PFSK-1 (cell line): ENCODE measurements around the gene SAPCD2.

ENCODE experiments used
- POLR2AphosphoS5 ChIP-seq: IDR thresholded peaks from 2 replicates; pipeline ENCODE4 v1.6.1; 2012; ENCODE audit warnings: low read depth, mild to moderate bottlenecking, control low read depth, low read length, moderate library complexity
- SIN3A ChIP-seq: IDR thresholded peaks from 2 replicates; pipeline ENCODE4 v1.6.1; 2012; ENCODE audit warnings: mild to moderate bottlenecking, low read length, moderate library complexity, borderline replicate concordance; ENCODE audit not compliant: insufficient read depth
- TF ChIP-seq, protein P1 (sequence below), 2 experiments: IDR thresholded peaks; 2 replicates each; pipeline versions ENCODE4 v1.6.1 to v1.8.0; 2011 to 2012; ENCODE audit warnings: low read depth in 2 of 2, low read length in 2 of 2, control low read depth in 1 of 2, inconsistent platforms in 1 of 2, mild to moderate bottlenecking in 1 of 2, moderate library complexity in 1 of 2; ENCODE audit not compliant: insufficient read depth in 1 of 2

DNA sequence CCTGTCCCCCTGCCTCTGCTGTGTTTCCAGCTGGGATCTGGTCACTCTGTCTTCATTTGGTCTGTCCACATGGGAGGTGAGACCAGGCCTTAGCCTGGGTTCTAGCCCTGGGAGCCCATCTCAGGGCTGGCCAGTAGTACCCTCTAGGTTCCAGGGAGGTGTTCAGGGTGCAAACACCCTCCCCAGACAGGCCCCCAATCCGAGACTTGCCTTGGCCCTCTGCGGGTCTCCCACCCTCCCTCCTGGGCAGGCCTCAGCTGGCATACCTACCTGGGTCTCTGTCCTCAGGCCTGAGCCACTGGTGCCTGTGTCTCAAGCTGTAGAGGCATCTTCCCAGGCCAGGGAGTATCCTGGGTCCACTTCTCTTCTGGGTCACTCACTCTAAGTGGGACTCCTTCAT lies 925 bp upstream of the SAPCD2 start:
- no peak for TF ChIP-seq POLR2AphosphoS5
- TF ChIP-seq, protein P1, sequence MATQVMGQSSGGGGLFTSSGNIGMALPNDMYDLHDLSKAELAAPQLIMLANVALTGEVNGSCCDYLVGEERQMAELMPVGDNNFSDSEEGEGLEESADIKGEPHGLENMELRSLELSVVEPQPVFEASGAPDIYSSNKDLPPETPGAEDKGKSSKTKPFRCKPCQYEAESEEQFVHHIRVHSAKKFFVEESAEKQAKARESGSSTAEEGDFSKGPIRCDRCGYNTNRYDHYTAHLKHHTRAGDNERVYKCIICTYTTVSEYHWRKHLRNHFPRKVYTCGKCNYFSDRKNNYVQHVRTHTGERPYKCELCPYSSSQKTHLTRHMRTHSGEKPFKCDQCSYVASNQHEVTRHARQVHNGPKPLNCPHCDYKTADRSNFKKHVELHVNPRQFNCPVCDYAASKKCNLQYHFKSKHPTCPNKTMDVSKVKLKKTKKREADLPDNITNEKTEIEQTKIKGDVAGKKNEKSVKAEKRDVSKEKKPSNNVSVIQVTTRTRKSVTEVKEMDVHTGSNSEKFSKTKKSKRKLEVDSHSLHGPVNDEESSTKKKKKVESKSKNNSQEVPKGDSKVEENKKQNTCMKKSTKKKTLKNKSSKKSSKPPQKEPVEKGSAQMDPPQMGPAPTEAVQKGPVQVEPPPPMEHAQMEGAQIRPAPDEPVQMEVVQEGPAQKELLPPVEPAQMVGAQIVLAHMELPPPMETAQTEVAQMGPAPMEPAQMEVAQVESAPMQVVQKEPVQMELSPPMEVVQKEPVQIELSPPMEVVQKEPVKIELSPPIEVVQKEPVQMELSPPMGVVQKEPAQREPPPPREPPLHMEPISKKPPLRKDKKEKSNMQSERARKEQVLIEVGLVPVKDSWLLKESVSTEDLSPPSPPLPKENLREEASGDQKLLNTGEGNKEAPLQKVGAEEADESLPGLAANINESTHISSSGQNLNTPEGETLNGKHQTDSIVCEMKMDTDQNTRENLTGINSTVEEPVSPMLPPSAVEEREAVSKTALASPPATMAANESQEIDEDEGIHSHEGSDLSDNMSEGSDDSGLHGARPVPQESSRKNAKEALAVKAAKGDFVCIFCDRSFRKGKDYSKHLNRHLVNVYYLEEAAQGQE (IDR thresholded peaks at IDR 0.05; ENCODE audit: insufficient read depth in 1 of 2, low read depth in 2 of 2, low read length in 2 of 2), result no peak
- no peak for TF ChIP-seq SIN3A
